ENCODE measurements around the gene CTDP1. TPM values are rescaled to one million over a fixed set of nuclear protein-coding genes. Genes with fewer than 3 reads are reported as not detected.
"Not testable (repeated sequence)": the region's sequence is repeated elsewhere in the genome, so short reads cannot be mapped to it uniquely, and the experiment has no call there.

Gene CTDP1
- total RNA-seq, 1 donor from 2014 or later = 18.4 TPM

DNA sequence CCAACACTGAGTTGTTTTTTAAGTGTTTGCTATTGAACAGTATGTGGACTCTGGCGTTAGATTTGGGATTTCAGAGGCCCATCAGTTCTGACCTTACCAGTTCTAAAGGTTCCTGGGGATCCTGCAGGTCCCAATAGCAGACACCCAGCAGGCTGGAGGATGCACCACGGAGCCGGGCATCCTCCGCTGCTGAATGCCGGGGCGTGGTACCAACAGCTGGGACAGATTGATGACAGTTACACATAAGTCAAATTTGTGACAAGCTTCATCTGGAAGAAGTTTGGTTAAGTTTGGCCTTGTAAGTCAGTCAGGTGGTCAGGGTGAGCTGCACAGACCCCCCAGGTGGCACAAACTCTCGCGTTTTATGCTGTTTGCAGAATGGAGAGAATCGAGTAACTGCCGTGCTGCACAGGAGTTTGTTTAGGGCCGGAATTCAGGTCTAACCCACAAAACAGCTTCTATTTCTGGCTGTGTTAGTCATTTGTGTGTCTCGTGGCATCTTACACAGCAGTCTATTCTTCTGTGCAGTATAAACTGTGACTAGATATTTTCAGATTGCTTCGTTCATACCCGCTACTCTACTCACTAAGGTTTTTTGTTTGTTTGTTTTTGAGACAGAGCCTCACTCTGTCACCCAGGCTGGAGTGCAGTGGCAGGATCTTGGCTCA is 19.2 kb downstream of the CTDP1 start:
- DNase-seq = no peak

DNA sequence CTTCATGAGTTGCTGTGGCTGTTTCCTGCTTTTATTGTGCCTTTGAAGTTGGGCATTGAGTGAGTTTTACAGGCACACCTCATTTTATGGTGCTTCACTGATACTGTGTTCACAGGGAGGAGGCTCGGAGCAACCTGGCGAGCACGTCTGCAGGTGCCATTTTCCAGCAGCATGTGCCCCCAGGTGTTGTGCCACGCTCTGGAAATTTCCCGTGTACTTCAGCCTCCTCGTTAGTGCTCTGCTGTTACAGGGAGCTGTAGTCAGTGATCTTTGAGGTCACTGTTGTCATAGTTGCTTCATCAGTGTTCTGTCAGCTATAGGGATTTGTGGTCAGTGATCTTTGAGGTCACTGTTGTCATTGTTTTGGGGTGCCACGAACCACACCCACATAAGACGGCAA is 20.1 kb downstream of the CTDP1 start:
- DNase-seq = no peak

DNA sequence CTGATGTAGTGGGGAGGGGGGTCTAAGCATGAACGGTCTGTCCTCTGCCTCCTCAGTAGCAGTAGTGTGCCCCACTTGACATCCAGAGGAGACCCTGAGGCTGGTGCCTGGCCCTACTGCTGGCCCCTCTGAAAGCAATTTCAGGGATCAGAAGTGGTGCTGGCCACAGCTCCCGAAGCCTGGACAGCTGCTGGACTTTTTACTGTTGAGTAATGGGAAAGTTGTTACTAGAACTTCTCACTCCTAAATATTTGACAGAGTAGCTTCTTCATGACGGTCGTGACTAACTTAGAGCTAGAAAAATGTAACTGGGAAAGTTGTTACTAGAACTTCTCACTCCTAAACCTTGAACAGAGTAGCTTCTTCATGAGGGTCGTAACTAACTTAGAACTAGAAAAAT is 23.3 kb downstream of the CTDP1 start:
- no peak for DNase-seq

DNA sequence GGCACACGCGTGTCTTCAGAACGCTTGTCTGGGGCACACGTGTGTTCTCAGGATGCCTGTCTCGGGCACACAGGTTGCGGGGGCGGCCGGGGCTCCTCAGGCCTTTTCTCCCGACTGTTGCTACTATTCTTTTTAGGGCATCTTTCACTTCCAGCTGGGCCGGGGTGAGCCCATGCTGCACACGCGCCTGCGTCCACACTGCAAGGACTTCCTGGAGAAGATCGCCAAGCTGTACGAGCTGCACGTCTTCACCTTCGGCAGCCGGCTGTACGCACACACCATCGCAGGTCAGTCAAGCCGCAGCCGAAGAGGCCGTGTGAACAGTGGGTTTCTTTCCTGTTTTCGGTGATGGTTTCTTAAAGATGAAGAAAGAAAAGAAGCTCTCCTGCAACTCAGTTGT is 25.0 kb downstream of the CTDP1 start:
- DNase-seq = no peak

DNA sequence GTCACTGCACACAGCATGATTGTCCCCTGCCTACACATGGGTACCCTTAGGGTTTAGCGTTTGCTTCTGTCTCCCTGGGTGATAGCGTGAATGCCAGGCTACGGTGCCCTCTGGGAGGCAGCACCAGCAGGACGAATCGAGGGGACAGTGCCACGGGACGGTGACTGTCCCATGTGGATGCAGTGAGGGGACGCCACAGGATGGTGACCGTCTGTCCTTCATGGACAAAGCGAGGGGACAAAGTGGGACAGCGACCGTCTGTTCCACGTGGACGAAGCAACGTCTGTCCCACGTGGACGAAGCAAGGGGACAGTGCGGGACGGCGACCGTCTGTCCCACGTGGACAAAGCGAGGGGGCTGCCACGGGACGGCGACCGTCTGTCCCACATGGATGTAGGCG is 25.7 kb downstream of the CTDP1 start:
- no peak for DNase-seq

DNA sequence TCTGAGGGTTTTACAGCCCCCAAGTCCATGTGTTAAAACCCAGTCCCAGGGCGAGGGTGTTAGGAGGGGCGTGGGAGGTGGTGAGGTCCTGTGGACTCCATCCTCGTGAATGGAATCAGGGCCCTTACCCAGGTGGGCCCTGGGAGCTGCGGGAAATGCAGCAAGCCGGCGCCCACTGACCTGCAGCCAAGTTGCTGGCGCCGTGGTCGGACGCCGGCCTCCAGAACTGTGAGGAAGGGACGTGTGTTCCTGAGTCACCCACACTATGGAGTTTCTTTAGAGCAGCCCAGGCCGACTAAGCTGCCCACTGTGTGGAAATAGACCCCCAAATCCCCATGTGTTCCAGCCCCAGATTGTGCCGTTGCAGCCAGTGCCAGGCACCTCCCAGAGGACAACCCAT is 26.4 kb downstream of the CTDP1 start:
- DNase-seq = no peak

DNA sequence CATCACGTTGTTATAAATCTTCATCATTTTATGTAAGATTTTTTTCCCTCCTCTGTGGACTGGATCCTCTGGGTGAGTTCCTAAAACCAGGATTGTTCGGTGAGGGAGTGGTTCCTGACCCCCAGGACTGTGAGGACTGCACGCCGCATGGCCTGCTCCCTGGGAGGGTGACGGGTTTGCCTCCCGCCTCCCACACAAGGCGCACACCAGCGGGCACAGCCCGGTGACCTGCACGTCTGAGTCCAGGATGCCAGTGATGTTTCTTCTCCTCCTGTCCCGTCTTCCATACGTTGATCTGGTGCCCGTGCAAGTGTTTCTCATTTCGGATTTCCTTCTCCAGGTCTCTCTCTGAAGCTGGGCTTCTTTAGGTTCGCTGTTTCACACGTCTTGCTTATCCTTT is 27.1 kb downstream of the CTDP1 start:
- DNase-seq = no peak

DNA sequence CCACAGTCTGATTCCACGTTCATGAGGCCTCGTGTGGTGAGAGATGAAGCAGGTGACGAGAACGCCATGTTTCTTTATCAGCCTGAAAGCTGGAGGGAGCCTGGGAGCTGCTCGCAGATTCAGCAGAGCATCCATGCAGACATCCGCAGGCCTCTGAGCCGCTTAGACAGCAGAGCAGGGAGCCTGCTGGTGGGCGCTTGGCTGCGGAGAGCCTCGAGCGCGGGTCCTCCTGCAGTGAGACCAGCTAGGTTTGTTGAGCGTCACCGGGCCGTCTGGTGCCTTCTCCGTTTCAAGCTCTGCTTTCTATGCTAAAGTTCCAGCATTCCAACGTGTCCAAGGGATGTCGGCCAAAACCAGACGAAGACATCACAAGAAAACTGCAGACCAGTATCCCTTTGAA is 27.6 kb downstream of the CTDP1 start:
- no peak for DNase-seq

DNA sequence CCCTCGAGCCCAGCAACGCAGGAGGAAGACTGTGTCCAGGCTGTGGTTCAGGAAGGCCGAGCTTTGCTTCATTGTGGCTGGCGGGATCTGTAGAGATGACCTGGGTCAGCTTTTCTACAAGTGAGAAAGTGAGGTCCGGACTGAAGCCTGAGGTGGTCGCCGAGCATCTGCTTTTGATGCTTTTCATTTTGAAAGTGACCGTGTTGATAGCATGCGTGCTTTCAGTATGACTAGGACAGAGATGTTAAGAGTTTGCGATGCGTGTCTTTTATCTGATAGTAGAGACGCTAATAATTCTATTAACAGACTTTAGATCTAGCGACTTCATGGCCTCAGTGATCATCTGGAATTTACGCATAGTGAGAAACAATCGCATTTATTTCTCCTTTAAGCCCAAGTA is 28.1 kb downstream of the CTDP1 start:
- no peak for DNase-seq

DNA sequence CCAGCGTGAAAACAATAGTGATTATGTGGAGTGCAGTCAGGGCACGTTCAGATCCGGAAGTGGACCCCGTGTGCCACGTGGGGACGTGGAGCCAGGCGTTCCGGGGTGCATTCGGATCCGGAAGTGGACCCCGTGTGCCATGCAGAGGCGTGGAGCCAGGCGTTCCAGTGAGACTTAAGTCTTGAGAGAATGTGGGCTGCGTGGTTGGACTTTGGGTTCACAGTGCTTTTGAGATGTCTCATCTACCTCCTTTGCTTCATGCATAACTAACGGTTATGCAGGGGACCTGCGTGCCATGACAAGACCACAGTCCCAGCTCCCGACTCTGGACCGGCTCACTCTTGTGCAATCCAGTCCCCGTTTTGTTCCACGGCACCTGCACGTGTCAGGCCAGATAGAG is 28.8 kb downstream of the CTDP1 start:
- DNase-seq = no peak

DNA sequence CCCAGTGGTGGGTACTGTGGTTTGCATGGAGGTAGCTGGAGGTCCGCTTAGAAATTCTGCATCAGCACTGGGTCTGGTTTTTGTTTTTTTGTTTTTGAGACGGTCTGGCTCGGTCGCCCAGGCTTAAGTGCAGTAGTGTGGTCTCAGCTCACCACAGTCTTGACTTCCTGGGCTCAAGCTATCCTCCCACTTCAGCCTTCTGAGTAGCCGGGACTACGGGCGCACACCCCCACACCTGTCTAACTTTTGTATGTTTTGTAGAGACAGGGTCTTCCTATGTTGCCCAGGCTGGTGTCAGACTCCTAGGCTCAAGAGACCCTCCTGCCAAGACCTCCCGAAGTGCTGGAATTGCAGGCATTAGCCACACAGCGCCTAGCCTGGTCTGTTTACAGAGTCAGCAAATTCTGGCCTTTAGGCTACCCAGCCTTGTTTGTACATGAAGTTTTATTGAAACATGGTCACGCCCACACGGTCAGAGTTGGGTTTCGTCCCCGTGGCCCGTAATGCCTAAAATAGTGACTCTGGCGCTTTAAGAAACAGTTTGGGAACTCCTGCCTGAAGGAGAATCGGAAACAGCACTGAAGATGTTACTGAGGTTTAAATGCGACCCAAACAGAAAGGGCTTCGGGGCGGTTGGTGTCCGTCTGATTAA is 32.7 kb downstream of the CTDP1 start:
- DNase-seq = no peak

DNA sequence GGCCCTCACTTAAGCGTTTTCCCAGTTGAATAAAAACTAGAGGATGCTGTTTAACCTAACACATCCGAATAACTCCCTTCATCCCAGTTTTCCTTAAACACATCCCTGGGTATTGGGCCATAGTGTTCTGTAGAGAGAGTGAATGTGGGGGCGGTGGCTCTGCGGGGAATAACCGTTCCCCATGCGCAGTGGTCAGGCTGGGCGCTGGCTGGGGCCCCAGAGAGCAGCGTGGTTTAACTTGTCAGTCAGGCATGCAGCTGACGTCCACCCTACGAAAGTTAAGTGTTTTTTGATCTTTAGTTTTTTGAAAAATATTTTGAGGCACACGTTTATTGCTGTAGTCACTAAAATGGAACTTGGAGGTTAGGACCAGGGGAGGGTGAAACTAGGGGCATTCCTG is 33.7 kb downstream of the CTDP1 start:
- no peak for DNase-seq

DNA sequence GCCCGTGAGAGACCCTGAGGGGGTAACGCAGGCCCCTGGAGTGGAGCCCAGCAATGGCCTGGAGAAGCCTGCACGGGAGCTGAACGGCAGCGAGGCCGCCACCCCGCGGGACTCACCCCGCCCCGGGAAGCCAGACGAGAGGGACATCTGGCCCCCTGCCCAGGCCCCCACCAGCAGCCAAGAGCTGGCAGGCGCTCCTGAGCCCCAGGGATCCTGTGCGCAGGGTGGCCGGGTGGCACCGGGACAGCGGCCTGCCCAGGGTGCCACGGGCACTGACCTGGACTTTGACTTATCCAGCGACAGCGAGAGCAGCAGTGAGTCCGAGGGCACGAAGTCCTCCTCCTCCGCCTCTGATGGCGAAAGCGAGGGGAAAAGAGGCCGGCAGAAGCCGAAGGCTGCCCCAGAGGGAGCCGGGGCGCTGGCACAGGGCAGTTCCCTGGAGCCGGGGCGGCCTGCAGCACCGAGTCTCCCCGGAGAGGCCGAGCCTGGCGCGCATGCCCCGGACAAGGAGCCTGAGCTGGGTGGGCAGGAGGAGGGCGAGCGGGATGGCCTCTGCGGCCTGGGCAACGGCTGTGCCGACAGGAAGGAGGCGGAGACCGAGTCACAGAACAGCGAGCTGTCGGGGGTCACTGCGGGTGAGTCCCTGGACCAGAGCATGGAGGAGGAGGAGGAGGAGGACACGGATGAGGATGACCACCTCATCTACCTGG is 35.1 kb downstream of the CTDP1 start:
- no peak for DNase-seq

DNA sequence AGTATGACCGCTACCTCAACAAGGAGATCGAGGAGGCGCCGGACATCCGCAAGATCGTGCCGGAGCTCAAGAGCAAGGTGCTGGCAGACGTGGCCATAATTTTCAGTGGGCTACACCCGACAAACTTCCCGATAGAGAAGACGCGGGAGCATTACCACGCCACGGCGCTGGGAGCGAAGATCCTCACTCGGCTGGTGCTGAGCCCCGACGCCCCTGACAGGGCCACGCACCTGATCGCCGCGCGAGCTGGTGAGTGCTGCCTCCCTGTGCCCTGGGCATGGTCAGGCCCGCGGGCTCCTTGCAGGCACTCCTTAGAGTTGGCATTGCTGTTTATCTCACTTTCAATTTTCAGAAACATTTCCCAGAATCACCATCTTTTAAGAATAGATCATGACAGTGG is 35.7 kb downstream of the CTDP1 start:
- no peak for DNase-seq

DNA sequence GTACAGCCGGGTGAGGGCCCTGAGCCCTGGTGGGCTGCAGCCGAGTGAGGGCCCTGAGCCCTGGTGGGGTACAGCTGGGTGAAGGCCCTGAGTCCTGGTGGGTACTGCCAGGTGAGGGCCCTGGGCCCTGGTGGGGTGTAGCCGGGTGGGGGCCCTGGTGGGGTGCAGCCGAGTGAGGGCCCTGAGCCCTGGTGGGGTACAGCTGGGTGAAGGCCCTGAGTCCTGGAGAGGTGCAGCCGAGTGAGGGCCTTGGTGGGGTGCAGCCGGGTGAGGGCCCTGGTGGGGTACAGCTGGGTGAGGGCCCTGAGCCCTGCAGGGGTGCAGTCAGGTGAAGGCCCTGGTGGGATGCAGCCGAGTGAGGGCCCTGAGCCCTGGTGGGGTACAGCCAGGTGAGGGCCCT is 37.5 kb downstream of the CTDP1 start:
- DNase-seq = no peak

DNA sequence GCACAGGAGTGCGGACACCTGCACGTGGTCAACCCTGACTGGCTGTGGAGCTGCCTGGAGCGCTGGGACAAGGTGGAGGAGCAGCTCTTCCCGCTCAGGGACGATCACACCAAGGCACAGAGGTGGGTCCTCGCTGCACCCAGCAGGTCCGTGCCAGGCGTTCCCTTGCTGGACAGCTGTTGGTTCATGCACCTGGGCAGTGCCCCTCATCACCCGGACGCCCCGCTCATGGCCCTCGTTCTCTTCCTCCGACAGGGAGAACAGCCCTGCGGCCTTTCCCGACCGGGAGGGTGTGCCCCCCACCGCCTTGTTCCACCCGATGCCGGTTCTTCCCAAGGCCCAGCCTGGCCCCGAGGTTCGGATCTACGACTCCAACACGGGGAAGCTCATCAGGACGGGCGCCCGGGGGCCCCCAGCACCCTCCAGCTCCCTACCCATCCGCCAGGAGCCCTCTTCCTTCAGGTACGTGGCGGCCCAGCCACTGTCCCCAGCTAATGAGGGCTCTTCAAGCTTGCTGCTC is 38.0 kb downstream of the CTDP1 start:
- no peak for DNase-seq

DNA sequence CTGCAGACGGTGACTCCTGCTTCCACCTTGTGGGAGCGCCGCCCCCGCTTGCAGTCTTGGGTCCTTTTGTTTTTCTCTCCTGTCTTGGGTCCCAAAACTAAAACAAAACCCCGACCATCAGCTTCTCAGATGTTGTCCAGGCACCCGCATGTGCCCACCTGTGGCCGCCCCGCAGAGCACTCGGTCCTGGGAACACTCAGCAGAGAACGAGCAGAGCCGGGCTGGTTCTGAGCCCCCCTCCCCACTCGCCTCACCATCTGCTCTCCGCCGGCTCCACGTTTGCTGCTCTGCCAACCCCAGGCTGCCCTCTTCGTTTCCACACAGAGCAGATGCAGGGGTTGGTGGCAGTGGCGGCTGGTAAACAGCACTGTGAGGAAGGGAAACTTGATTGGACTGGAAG is 38.5 kb downstream of the CTDP1 start:
- DNase-seq = no peak

DNA sequence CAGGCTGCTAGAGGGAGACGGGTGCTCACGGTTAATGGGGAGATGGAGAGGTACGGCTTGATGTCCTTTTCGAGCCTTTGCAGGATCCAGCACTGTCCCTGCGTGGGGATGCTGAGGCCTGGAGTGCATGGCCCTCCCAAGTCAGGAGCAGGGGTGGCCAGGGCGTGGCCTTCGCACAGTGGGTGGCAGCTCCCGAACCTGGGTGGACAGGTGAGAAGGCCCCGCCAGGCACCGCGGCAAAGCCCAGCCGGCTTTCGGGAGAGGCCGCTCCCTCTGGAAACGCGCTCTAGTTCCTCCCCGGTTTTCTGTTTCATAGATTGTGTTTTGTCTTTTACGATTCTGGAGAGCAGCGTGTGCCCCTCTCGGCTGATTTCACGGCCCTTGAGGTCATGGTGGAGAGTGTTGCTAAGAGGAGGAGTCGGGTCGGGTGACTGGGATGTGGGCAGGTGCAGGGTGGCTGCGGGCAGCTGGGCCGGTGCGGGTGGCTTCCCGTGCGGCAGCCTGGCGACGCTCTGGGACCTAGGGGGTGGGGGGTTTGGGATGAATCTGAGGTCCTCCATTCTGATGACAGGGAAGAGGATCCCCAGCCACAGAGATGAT is 39.4 kb downstream of the CTDP1 start:
- DNase-seq = no peak

DNA sequence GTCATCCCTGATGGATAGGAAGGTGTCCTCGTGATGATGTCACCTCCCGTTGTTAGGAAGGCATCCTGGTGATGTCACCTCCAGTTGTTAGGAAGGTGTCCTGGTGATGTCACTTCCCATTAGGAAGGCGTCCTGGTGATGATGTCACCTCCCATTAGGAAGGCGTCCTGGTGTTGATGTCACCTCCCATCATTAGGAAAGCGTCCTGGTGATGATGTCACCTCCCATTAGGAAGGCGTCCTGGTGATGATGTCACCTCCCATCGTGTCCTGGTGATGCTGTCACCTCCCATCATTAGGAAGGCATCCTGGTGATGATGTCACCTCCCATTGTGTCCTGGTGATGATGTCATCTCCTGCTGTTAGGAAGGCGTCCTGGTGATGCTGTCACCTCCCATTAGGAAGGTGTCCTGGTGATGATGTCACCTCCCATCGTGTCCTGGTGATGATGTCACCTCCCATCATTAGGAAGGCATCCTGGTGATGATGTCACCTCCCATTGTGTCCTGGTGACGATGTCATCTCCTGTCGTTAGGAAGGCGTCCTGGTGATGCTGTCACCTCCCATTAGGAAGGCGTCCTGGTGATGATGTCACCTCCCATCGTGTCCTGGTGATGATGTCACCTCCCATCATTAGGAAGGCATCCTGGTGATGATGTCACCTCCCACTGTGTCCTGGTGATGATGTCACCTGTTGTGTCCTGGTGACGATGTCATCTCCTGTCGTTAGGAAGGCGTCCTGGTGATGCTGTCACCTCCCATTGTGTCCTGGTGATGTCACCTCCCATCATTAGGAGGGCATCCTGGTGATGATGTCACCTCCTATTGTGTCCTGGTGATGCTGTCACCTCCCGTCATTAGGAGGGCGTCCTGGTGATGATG is 40.1 kb downstream of the CTDP1 start:
- not testable (repeated sequence) for DNase-seq

DNA sequence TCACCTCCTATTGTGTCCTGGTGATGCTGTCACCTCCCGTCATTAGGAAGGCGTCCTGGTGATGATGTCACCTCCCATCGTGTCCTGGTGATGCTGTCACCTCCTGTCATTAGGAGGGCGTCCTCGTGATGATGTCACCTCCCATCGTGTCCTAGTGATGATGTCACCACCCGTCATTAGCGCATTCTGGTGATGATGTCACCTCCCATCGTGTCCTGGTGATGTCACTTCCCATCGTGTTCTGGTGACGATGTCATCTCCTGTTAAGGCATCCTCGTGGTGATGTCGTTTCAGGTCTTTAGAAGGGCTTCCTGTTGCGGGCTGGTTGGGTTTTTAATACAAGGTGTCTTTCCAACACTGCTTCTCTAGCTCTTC is 40.7 kb downstream of the CTDP1 start:
- DNase-seq = no peak

DNA sequence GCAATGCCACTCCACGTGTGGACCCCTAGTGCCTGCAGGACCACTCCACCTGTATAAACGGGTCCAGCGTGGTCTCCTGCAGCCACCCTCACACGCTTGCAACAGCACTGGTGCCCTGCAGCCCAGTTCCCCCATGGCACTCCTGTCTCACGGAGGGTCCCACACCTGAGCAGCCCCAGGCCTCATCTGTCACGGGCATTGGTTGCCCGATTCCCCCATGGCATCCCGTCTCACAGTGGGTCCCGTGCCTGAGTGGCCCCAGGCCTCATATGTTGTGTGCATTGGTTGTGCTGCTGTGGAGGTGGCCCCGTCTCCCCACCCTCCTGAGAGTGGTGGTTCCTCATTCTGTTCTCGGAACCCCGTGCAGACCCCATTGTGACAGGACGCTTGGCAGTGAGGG is 43.4 kb downstream of the CTDP1 start:
- no peak for DNase-seq

DNA sequence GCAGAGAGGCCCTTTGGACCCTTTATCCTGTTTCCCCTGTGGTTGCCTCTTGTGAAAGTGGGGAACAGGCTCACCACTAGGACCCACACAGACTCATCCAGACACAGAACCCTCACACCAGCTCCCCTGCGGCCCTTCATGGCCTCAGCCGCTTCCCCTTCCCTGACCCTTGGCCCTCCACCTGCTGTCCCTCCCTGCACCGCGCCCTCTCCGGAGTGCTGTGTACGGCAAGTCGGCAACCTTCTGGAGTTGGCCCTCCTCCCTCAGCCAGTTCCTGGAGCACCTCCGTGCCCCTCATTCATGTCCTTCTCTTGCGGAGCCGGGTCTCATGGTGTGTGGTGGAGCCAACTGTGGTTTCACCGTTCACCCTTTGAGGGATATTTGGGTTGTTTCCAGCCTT is 44.0 kb downstream of the CTDP1 start:
- no peak for DNase-seq
